HG02943 (cell line): Measurements from ENCODE around the gene BNIP3.
A peak's percentile ranks its signal among the peaks of the same experiment; 100 is the strongest.
"Not testable (repeated sequence)": the region's sequence is repeated elsewhere in the genome, so short reads cannot be mapped to it uniquely, and the experiment has no call there.

ENCODE experiments used
- ATAC-seq: cut with Tn5 transposase; IDR thresholded peaks from one replicate; pipeline ENCODE4 v1.9.1; 2021; ENCODE audit warnings: mild to moderate bottlenecking, low read depth, moderate library complexity; ENCODE audit not compliant: unreplicated experiment

Gene BNIP3

DNA sequence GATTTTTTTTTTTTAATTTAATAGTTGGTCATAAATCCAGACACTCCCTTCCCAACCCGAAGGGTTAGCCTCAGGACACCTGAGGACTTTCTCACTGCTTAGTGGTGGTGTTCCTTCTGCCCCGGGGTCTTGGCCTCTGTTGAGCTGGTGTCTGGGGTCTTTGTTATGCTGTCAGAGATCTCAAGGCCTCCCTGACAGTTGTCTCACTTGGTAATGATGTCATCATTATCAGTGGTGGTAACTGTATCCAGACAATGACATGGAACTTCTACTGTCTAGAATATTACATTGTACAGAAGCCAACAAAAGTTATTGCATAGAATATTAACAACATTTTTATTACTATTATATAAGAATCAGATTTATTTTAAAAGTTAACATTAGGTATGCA lies 48.0 kb downstream of the BNIP3 start:
- ATAC-seq: no peak

DNA sequence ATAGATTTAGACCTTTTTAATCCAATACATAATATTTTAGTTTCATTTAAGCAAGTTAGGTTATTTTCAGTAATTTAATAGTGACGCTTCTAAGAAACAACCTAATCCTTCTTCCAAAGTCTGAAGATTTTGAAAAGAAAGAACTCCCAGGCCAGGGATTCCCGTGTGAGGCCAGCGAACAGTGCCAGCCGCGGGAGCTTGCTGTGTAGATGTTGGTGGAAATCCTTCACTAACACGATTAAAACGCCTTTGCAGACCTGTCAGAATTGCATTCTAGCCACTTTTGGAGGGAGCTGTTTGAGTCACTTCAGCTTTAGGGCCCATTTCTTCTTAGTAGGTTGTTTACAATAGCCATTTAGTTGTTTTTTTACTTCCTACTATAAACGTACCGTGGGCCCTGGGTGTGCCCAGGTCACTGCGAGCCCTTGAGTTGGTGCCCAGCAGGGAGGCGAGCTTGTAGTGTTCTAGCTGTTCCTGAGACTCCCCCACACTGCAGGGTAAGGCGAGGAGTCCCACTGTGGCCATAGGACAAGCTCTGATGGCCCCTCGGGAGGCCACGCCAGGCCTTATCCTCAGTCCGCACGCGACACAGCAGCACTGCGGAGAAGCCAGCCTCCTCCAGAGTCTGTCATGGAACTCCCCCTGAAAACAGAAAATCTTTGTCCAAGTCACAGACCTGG lies 48.6 kb downstream of the BNIP3 start:
- no peak for ATAC-seq

DNA sequence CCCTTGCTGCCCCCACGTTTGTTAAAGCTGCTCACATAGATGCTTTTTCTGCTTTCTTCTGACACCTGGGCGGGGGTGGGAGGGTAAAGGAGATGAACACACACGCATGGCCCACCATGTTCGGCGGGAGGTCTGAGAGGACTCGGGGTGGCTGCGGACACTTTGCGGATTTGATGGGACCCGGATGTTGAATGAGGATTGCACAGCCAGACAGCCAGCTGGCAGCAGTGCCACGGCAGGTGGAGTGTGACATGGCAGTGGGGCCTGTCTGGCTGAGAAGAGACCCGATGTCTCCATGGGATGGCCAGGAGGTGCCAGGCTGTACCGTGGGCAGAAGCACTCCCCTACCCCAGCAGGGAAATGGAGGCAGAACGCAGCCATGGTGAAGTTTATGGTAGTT lies 49.7 kb downstream of the BNIP3 start:
- no peak for ATAC-seq

DNA sequence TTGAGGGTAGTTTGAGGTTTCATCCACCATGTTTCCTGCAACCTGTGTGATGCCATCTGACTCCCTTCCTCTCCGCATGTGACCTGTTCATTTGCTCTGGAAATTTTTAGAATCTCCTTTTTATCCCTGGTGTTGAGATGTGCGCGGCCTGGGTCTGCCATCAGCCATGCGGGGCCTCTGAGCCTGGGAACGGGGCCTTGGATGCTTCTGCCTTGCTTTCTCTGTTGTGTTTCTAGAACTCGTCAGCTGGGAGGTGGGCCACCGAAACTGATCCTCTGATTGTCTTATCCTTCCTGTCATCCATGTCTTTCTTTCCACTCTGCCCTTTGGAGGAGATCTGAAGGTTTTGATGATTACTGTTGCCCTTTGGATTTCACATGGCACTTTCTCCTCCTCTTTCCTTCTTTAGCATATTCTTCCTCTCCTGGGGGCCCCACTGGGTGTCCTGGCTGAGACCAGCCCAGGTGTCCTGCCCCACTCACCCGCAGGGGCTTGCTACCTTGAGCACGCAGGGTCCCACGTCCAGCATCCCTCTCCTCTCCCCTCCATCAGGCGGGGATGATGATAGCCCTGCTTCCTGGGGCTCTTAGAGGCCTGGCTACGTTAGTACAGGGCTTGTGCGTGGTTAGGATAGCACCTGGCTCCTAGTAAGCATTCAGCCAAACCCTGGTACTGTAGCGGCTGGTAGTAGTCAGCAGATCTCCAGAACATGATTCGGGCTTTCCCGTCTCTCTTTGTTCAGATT lies 51.0 kb downstream of the BNIP3 start:
- ATAC-seq: no peak

DNA sequence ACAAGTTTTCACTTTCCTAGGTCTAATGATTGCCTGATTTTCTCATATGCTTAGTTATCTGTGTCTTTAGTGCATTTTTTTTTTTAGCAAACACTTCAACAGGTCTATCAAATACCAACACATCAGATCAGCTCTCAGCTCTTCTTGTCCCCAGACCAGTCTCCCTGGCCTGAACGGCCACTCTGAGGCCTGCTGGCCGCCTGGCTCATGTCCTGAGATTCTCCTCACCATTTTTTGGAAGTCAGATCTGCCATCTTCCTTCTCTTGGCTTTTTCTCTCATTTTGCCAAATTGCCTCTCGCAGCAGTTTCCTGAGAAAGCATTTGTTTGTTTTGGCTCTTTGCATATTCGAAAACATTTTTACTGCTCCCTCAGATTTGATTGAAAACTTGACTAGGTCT lies 51.6 kb downstream of the BNIP3 start:
- no peak for ATAC-seq

- ATAC-seq: no peak
These were observed 52.4 kb downstream of the BNIP3 start for GRCh38 chr10:131929122-131929845.

- ATAC-seq: peak; percentile 65
These were observed 53.3 kb downstream of the BNIP3 start for GRCh38 chr10:131928248-131929095.

GRCh38 chr10:131926743-131927595 lies 54.8 kb downstream of the BNIP3 start:
- no peak for ATAC-seq

DNA sequence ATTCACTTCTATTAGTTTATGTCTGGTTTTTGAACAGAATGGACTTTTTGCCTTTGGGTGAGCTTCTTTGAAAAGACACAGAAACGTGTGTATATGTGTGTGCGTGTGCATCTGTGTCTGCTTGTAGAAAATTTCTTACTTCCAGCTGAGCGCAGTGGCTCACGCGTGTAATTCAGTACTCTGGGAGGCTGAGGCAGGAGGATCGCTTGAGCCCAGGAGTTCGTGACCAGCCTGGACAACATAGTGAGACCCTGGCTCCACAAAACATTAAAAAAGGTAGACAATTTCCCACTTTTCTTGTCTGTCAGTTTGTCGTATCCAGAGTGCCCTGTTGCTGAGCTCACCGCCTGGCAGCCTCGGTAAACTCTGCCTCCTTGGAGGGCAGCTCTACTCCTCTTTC lies 55.5 kb downstream of the BNIP3 start:
- ATAC-seq: no peak

GRCh38 chr10:131925716-131926115 lies 56.0 kb downstream of the BNIP3 start:
- no peak for ATAC-seq

DNA sequence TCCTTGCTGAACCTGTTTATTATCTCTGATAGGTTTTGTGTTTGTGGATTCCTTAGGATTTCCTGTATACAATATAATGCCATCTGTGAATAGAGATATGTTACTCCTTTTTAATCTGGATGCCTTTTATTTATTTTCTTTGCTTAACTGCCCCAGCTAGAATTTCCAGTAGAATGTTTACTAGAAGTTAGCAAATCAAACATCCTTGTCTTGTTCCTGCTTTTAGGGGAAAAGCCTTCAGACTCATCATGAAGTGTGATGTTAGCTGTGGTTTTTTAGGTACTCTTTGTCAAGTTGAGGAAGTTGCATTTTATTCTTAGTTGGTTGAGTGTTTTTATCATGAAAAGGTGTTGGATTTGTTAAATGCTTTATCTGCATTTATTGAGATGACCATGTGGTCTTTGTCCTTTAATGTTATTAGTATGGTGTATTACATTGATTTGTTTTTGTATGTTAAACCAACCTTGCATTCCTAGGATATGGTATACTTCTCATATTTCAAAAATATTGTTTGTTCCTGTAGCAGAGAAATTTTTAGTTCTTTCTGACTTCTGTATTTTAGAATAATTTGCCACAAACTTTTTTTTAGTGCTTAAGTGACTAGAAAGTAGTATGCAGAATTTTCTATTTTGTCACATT lies 56.6 kb downstream of the BNIP3 start:
- ATAC-seq: no peak

GRCh38 chr10:131923038-131923756 lies 58.5 kb downstream of the BNIP3 start:
- no peak for ATAC-seq

DNA sequence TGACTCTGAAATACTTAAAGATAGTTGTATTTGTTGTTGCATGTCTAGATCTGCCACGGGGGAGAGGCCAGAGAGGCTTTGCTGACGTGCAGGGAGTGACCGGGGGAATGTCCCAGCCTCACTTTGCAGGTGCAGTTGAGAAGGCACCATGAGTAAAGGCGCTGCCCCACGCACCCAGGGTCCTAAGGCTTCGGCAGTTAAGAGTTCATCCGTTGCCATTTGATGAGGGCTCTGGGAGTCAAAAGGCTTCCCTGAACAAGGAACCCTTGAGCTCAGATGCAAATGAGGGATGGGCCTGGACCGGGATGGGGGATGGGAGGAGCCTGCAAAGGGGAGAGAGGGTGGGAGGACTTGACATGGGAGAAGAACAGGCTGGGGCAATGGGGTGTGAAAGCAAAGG lies 60.5 kb downstream of the BNIP3 start:
- no peak for ATAC-seq

DNA sequence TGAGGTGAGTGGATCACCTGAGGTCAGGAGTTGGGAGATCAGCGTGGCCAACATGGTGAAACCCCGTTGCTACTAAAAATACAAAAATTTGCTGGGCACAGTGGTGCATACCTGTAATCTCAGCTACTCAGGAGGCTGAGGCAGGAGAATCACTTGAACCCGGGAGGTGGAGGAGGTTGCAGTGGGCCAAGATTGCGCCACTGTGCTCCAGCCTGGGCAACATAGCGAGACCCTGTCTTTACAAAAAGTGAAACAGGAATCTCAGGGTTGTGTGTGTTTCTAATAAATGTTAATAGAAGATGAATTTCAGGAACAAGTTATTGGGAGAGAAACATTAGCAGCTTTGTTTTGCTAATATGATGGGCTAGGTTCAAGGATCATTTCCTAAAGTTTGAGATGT lies 61.0 kb downstream of the BNIP3 start:
- no peak for ATAC-seq

- no peak for ATAC-seq
These were observed 61.6 kb downstream of the BNIP3 start for GRCh38 chr10:131920151-131920550.

- not testable (repeated sequence) for ATAC-seq
These were observed 62.3 kb downstream of the BNIP3 start for GRCh38 chr10:131919461-131919860.
